ENCODE measurements around the gene TNFRSF4. TPM values are rescaled to one million over a fixed set of nuclear protein-coding genes. Genes with fewer than 3 reads are reported as not detected.

TNFRSF4 gene
- polyA plus RNA-seq, 2 of the 4 experiments (the other 2 are of a cell fraction): not detected

DNA sequence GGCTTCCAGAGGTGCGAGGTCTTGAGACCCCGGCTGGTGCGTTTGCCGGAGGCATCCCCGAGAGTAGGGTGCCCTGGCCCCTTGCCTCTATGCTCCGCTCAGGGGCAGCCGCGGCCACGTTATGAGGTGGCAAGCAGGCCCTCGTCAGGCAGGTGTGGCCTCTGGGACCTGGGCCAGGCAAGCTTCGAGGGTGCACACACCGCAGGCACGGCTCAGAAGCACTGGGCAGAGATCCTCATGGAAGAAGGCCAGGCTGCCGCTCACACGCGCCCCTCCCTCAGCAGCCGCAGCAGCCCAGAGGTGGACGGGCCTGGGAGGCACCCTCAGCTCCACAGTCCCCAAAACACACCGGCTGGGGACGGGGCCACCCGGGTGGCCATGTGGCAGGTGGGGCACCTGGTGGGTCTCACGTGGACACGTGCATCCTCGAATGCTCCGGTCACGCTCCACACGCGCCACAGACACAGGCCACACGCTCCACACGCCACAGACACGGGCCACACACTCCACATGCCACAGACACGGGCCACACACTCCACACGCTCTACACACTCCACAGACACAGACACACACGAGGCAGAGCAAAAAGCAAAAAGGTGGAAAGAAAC is 11.4 kb upstream of the TNFRSF4 start:
- H3K9me3 ChIP-seq: no peaks in the 10 kb centered on the region
- POLR2A ChIA-PET: no interaction called here
- H3K4me2 ChIP-seq: no peak overlapping the region
- WGBS (ENCODE audit: missing lambda C conversion rate): 94% methylated on average over 20 of the region's 34 CpGs
- FAIRE-seq (no peak), DNase-seq (ENCODE audit: low read depth in 1 of 2, low spot score in 1 of 2) (no peak), ATAC-seq (no peak)
- H3K27ac ChIP-seq: no peak overlapping the region
- CTCF ChIA-PET: interaction anchor here (1.0 to 4.2 kb wide), 4 partner anchors 25 to 107 kb away, joined by 3 to 31 read pairs (median 3); no protein-coding TSS in a partner anchor
- H3K4me1 ChIP-seq: peaks cover 4% of the 10 kb centered on the region; the same call in 1 of the 3 replicates
- no peak for TF ChIP-seq MYC (IDR thresholded peaks at IDR 0.05; ENCODE audit: borderline replicate concordance, low read length)
- no peak for TF ChIP-seq PHF8 (IDR thresholded peaks at IDR 0.05; ENCODE audit: borderline replicate concordance, low read depth)
- no peak for TF ChIP-seq JUN (IDR thresholded peaks at IDR 0.05)
- no peak for TF ChIP-seq USF2 (IDR thresholded peaks at IDR 0.05)
- TF ChIP-seq RARB (CRISPR knock-in tag; IDR thresholded peaks at IDR 0.05): no peak
- no peak for TF ChIP-seq CHD4 (IDR thresholded peaks at IDR 0.05; ENCODE audit: borderline replicate concordance)
- TF ChIP-seq, protein P1, sequence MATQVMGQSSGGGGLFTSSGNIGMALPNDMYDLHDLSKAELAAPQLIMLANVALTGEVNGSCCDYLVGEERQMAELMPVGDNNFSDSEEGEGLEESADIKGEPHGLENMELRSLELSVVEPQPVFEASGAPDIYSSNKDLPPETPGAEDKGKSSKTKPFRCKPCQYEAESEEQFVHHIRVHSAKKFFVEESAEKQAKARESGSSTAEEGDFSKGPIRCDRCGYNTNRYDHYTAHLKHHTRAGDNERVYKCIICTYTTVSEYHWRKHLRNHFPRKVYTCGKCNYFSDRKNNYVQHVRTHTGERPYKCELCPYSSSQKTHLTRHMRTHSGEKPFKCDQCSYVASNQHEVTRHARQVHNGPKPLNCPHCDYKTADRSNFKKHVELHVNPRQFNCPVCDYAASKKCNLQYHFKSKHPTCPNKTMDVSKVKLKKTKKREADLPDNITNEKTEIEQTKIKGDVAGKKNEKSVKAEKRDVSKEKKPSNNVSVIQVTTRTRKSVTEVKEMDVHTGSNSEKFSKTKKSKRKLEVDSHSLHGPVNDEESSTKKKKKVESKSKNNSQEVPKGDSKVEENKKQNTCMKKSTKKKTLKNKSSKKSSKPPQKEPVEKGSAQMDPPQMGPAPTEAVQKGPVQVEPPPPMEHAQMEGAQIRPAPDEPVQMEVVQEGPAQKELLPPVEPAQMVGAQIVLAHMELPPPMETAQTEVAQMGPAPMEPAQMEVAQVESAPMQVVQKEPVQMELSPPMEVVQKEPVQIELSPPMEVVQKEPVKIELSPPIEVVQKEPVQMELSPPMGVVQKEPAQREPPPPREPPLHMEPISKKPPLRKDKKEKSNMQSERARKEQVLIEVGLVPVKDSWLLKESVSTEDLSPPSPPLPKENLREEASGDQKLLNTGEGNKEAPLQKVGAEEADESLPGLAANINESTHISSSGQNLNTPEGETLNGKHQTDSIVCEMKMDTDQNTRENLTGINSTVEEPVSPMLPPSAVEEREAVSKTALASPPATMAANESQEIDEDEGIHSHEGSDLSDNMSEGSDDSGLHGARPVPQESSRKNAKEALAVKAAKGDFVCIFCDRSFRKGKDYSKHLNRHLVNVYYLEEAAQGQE (IDR thresholded peaks at IDR 0.05): no peak
- H3K4me3 ChIP-seq: no peak overlapping the region

- 91% methylated on average over 8 of the region's 21 CpGs for WGBS (ENCODE audit: missing lambda C conversion rate)
- POLR2A ChIA-PET: no interaction called here
- CTCF ChIA-PET: interaction anchor here (1.7 to 4.2 kb wide), 2 partner anchors 101 to 102 kb away, joined by 4 to 31 read pairs; no protein-coding TSS in a partner anchor
Measured at GRCh38 chr1:1223891-1224290, 9.9 kb upstream of the TNFRSF4 start.

DNA sequence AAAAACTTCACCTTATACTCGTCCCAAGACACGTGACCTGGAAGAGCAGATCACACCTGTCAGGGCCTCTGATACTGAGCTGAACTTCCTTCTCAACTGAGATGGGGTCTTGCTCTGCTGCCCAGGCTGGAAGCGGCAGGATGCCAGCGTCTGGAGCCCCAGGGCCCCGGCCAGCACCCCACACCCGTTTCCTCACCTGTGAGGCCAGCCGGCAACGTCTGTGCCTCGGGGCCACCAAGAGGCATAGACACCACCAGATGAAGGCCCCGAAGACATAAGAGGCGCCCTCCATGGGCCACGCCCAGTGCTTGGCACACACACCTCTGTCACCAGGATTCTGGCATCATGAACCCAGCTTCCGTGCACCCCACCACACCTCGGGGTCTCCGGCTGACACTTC is 9.4 kb upstream of the TNFRSF4 start:
- ChIA-PET CTCF (interaction anchor here (0.9 to 1.7 kb wide), 2 partner anchors 101 to 102 kb away, joined by 4 read pairs; no protein-coding TSS in a partner anchor), POLR2A (no interaction called here)
- no peaks in the 10 kb centered on the region for H3K4me1 ChIP-seq
- ATAC-seq (no peak), DNase-seq (ENCODE audit: low read depth in 1 of 2, low spot score in 1 of 2) (no peak), FAIRE-seq (no peak)
- H3K4me3 ChIP-seq: no peak overlapping the region
- no peak overlapping the region for H3K4me2 ChIP-seq
- no peaks in the 10 kb centered on the region for H3K9me3 ChIP-seq
- no peak overlapping the region for H3K27ac ChIP-seq
- no peak for TF ChIP-seq RFX5 (IDR thresholded peaks at IDR 0.05)
- no peak for TF ChIP-seq EHMT2 (IDR thresholded peaks at IDR 0.05; ENCODE audit: low read depth)
- no peak for TF ChIP-seq CHD2 (IDR thresholded peaks at IDR 0.05; ENCODE audit: low read length, partially characterized antibody)
- no peak for TF ChIP-seq EP300 (IDR thresholded peaks at IDR 0.05)
- no peak for TF ChIP-seq FOXS1 (CRISPR knock-in tag; IDR thresholded peaks at IDR 0.05)
- TF ChIP-seq, protein P1 (IDR thresholded peaks at IDR 0.05): no peak
- no peak for TF ChIP-seq ATOH8 (CRISPR knock-in tag; IDR thresholded peaks at IDR 0.05; ENCODE audit: low read depth)
- no peak for TF ChIP-seq PHF8 (IDR thresholded peaks at IDR 0.05; ENCODE audit: borderline replicate concordance, low read depth)
- WGBS (ENCODE audit: missing lambda C conversion rate): 97% methylated on average over 6 of the region's 15 CpGs

More at GRCh38 chr1:1223891-1224290, 9.9 kb upstream of the TNFRSF4 start:
- no peak overlapping the region for H3K27ac ChIP-seq
- no peaks in the 10 kb centered on the region for H3K9me3 ChIP-seq
- H3K4me2 ChIP-seq: no peak overlapping the region
- TF ChIP-seq HES2 (IDR thresholded peaks at IDR 0.05) (no peak), KDM5A (IDR thresholded peaks at IDR 0.05) (no peak), MYC (IDR thresholded peaks at IDR 0.05; ENCODE audit: borderline replicate concordance, low read length) (no peak), NPAS2 (CRISPR knock-in tag; IDR thresholded peaks at IDR 0.05; ENCODE audit: borderline replicate concordance) (no peak), MAFK (IDR thresholded peaks at IDR 0.05; ENCODE audit: partially characterized antibody) (no peak), JUN (IDR thresholded peaks at IDR 0.05) (no peak)
- FAIRE-seq: no peak
- DNase-seq (ENCODE audit: low read depth in 1 of 2, low spot score in 1 of 2): no peak
- no peak for ATAC-seq
- no peaks in the 10 kb centered on the region for H3K4me1 ChIP-seq
- H3K4me3 ChIP-seq: no peak overlapping the region

Data from A549 (cell line).